Stomach (tissue), 9 donors: ENCODE measurements around the gene COL27A1. TPM values are rescaled to one million over a fixed set of nuclear protein-coding genes. Genes with fewer than 3 reads are reported as not detected.

ENCODE experiments used
- DNase-seq, 2 donors: peaks; one replicate each; pipeline versions ENCODE4 v3.0.0 to v3.0.0-alpha.2; 2013 to 2019
- H3K27ac ChIP-seq, 5 donors: fragments of 200-600 bp in 4 of 5; sonication (generic) in 4 of 5; one replicate each; pipeline ENCODE4 v1.5.1; 2013 to 2019; ENCODE audit warnings: mild to moderate bottlenecking in 1 of 5, moderate library complexity in 1 of 5
- H3K27me3 ChIP-seq, 3 donors: fragments of 200-600 bp; sonication (generic); one replicate each; pipeline ENCODE4 v1.5.1; 2017 to 2019; ENCODE audit warnings: mixed run types in 1 of 3
- H3K36me3 ChIP-seq, 4 donors: fragments of 200-600 bp; sonication (generic); 1 replicate in 3 of 4; 2 replicates in 1 of 4; pipeline ENCODE4 v1.5.1; 2016 to 2019
- H3K4me1 ChIP-seq, 4 donors: fragments of 200-600 bp; sonication (generic); one replicate each; pipeline ENCODE4 v1.5.1; 2016 to 2019
- H3K4me3 ChIP-seq, 4 donors: fragments of 200-600 bp; sonication (generic) in 3 of 4; one replicate each; pipeline ENCODE4 v1.5.1; 2016 to 2019; ENCODE audit warnings: mild to moderate bottlenecking in 1 of 4
- H3K9me3 ChIP-seq, 4 donors: fragments of 200-600 bp; sonication (generic); one replicate each; pipeline ENCODE4 v1.5.1; 2016 to 2019
- CTCF ChIP-seq, 7 experiments: fragments of 450-650 bp in 4 of 7; fragments of 200-600 bp in 3 of 7; sonication (generic) in 3 of 7; IDR thresholded peaks; one replicate each; pipeline ENCODE4 v1.5.1; 2016 to 2019; ENCODE audit warnings: antibody characterized with exemption in 7 of 7, control low read depth in 2 of 7, mild to moderate bottlenecking in 1 of 7
- EP300 ChIP-seq: sonication (generic); formaldehyde crosslinking; IDR thresholded peaks from one replicate; pipeline ENCODE4 v1.6.1; 2017; ENCODE audit warnings: antibody characterized with exemption
- POLR2A ChIP-seq, 4 donors: fragments of 450-650 bp; IDR thresholded peaks; one replicate each; pipeline ENCODE4 v1.6.1; 2016; ENCODE audit warnings: antibody characterized with exemption in 4 of 4, control low read depth in 2 of 4, mild to moderate bottlenecking in 1 of 4, moderate library complexity in 1 of 4
- POLR2AphosphoS5 ChIP-seq, 3 donors: sonication (generic); formaldehyde crosslinking; IDR thresholded peaks; one replicate each; pipeline ENCODE4 v1.6.1; 2016; ENCODE audit warnings: antibody characterized with exemption in 3 of 3
- WGBS, 5 donors: extraction: QIAGEN DNeasy Blood & Tissue Kit in 3 of 5; methylation state at CpG; one replicate each; pipeline versions ENCODE4 v1.1.5 to v1.1.7; 2013 to 2018; 5-methylcytosine and 5-hydroxymethylcytosine counted together
- intact Hi-C: fragments of 100-400 bp; cut with DNase I; formaldehyde crosslinking; loops from one replicate; pipeline ENCODE4 v1.15.1; 2023; ENCODE audit warnings: low total_unique reads
- polyA plus RNA-seq, 3 donors: library from polyadenylated mRNA; stranded (reverse); fragments of 200-250 nt; gene quantifications; one replicate each; pipeline ENCODE4 v1.2.3, GENCODE V29; 2013
- total RNA-seq, 5 donors: library from RNA; depleted of rRNA; stranded (reverse); fragments of >200 nt; gene quantifications; one replicate each; pipeline versions ENCODE4 v1.1.0 to v1.2.3, GENCODE V29; 2014 to 2016
- donor health status: healthy with polysubstance abuse.
- donor health status: Bipolar disorder and iron deficiency.
- donor health status: healthy.

The COL27A1 gene
- total and polyA plus RNA-seq, 8 donors, result 2.9 to 26.3 (median 8.2) TPM

GRCh38 chr9:114184071-114184470 lies 28.7 kb downstream of the COL27A1 start:
- DNase-seq, result no peak
- H3K4me1 ChIP-seq, result peaks cover 0 to 25% (median 13%) of the 10 kb centered on the region in 4 donors
- intact Hi-C loops, result no loop called here
- no peaks in the 10 kb centered on the region for H3K27me3 ChIP-seq
- H3K4me3 ChIP-seq, result no peak overlapping the region
- H3K9me3 ChIP-seq, result no peaks in the 10 kb centered on the region
- WGBS, 5 donors, result 36 to 61% (median 52%) methylated on average over 3 of the region's 3 CpGs
- TF ChIP-seq POLR2AphosphoS5 (IDR thresholded peaks at IDR 0.05), result no peak
- no peak for TF ChIP-seq EP300
- no peak for TF ChIP-seq POLR2A (IDR thresholded peaks at IDR 0.05)
- no peak for TF ChIP-seq CTCF (IDR thresholded peaks at IDR 0.05)
- no peaks in the 10 kb centered on the region for H3K36me3 ChIP-seq
- H3K27ac ChIP-seq, result no peak overlapping the region

GRCh38 chr9:114184866-114185265 lies 29.5 kb downstream of the COL27A1 start:
- H3K36me3 ChIP-seq, result no peaks in the 10 kb centered on the region
- intact Hi-C loops, result no loop called here

GRCh38 chr9:114185570-114186490 lies 30.5 kb downstream of the COL27A1 start:
- Histone ChIP-seq H3K36me3 (no peaks in the 10 kb centered on the region), H3K4me1 (peaks cover 0 to 14% (median 6%) of the 10 kb centered on the region in 4 donors), H3K9me3 (peaks cover 0 to 13% (median 5%) of the 10 kb centered on the region in 4 donors), H3K4me3 (no peak overlapping the region), H3K27ac (no peak overlapping the region), H3K27me3 (no peaks in the 10 kb centered on the region)
- no peak for TF ChIP-seq POLR2A (IDR thresholded peaks at IDR 0.05)
- no peak for TF ChIP-seq EP300
- TF ChIP-seq POLR2AphosphoS5 (IDR thresholded peaks at IDR 0.05), result no peak
- TF ChIP-seq CTCF (IDR thresholded peaks at IDR 0.05), result no peak
- 81 to 92% (median 85%) methylated on average over 10 to 11 of the region's 11 CpGs for WGBS, 5 donors
- intact Hi-C loops, result no loop called here
- DNase-seq, result no peak

More at GRCh38 chr9:114184866-114185265, 29.5 kb downstream of the COL27A1 start:
- no peak overlapping the region for H3K4me3 ChIP-seq
- H3K9me3 ChIP-seq, result peaks cover 0 to 7% (median 1%) of the 10 kb centered on the region in 4 donors
- no peaks in the 10 kb centered on the region for H3K27me3 ChIP-seq
- no peak overlapping the region for H3K27ac ChIP-seq
- DNase-seq, result no peak
- no peak for TF ChIP-seq EP300
- TF ChIP-seq CTCF (IDR thresholded peaks at IDR 0.05), result no peak
- no peak for TF ChIP-seq POLR2A (IDR thresholded peaks at IDR 0.05)
- TF ChIP-seq POLR2AphosphoS5 (IDR thresholded peaks at IDR 0.05), result no peak
- H3K4me1 ChIP-seq, result peaks cover 0 to 24% (median 11%) of the 10 kb centered on the region in 4 donors
- 89 to 100% (median 91%) methylated on average over 2 of the region's 2 CpGs for WGBS, 5 donors

GRCh38 chr9:114186605-114187289 lies 31.4 kb downstream of the COL27A1 start:
- no peak overlapping the region for H3K27ac ChIP-seq
- no peaks in the 10 kb centered on the region for H3K36me3 ChIP-seq
- peaks cover 0 to 13% (median 5%) of the 10 kb centered on the region in 4 donors for H3K9me3 ChIP-seq
- H3K4me1 ChIP-seq, result peaks cover 0 to 5% (median 0%) of the 10 kb centered on the region in 4 donors
- no peak for TF ChIP-seq POLR2AphosphoS5 (IDR thresholded peaks at IDR 0.05)
- intact Hi-C loops, result no loop called here
- no peak for DNase-seq
- no peak overlapping the region for H3K4me3 ChIP-seq
- WGBS, 5 donors, result 81 to 93% (median 85%) methylated on average over 4 to 5 of the region's 5 CpGs
- no peaks in the 10 kb centered on the region for H3K27me3 ChIP-seq
